Measurements from ENCODE around the gene DYNLL1.
"Not testable (repeated sequence)": the region's sequence is repeated elsewhere in the genome, so short reads cannot be mapped to it uniquely, and the experiment has no call there.

The DYNLL1 gene

DNA sequence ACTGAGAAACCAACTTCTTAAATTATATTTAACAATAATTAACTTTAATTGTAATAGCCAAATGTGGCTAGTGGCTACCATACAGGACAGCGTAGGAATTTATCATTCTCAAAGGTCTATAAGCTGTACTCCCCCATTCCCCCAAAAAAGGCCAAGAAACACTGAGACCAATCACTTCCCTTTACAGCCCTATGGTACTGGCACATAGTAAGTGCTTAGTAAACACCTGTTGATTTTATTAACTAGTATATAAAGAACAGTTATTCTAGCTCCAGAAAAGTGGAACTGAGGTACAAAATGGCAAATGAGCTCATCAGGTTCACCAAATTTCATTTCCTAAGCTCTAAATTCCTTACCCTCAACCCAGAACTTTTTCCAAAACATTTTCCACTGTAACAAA, 20.3 kb upstream of the DYNLL1 start:
- DNase-seq, result no peak

DNA sequence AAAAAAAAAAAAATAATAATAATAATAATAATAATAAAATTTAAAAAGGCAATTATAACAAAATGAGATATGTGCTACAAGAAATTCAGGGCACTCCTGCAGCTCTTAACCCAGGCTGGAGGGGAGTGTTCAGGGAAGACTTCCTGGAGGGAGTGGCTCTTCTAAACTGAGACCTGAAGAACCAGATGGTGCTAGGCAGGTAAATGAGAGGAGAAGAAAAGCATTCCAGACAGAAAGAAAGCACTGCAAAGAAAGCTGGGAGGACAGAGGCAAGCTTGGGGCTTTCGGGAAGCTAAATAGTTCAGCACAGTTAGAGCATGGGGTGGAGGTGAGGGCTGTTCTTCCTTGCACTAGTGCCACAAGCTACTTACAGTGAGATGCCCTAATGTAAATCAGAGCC, 16.5 kb upstream of the DYNLL1 start:
- no peak for DNase-seq

DNA sequence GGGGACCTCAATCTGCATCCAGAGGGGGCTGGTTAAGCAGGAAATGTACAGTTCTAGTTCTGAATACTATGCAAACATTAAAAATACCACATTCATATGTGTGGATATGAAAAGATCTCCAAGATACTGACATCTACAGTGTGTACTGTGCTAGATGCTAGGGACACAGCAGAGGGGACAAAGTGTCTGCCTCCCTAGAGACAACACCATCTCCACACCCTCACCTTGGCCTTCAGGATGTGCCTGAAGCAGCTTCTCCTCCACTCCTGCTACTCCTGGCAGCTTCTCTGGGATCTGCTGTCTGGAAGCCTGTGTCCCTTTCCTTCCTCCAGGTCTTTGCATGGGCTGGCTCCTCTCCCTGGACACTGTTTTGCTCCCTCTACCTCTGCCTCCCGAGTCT, 15.7 kb upstream of the DYNLL1 start:
- no peak for DNase-seq

DNA sequence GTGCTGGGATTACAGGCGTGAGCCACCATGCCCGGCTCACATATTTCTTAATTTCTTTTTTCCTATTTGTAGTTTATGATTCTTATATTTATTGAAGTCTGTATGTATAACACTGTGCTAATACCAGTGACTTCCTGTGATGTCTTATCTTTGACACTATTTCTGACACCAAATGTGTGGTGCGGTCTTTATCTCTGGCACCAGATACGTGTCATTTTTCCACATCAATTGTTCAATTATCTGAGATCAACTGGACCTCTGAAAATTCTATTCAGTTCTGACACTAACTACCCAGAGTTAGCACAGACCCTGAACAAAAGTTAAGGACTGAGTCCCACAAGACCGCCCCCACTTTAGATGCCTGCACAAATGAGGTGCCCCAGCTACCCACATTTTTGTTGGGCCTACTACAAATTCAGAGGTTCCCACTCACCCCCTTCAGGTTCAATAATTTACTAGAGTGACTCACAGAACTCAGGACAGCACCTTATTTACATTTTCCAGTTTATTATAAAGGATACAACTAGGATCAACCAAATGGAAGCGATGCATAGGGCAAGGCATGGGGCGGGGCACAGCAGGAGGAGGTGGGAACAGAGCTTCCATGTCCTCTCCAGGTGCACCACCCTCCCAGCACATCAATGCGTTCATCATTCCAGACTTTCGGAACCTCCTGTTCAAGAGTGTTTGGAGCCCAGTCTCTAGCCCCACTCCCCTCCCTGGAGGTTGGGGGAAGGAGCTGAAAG, 14.7 kb upstream of the DYNLL1 start:
- no peak for DNase-seq

DNA sequence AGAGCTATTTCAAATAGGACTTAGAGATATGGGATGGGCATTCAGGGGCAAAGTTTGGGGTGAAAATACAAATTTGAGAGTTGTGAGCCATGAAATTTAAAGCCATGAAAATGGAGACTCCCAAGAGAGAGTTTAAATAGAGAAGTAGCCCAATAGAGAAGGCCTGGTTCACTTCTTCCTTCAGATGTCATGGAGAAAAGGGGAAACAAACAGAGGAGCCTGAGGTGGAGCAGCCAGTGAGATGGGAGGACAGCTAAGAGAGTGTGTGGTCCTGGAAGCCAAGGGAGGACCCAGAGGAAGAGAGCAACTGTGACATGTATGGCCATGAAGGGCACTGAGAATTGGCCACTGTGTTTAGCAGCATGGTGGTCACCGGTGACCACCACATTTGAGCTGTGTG, 12.3 kb upstream of the DYNLL1 start:
- DNase-seq, result no peak

DNA sequence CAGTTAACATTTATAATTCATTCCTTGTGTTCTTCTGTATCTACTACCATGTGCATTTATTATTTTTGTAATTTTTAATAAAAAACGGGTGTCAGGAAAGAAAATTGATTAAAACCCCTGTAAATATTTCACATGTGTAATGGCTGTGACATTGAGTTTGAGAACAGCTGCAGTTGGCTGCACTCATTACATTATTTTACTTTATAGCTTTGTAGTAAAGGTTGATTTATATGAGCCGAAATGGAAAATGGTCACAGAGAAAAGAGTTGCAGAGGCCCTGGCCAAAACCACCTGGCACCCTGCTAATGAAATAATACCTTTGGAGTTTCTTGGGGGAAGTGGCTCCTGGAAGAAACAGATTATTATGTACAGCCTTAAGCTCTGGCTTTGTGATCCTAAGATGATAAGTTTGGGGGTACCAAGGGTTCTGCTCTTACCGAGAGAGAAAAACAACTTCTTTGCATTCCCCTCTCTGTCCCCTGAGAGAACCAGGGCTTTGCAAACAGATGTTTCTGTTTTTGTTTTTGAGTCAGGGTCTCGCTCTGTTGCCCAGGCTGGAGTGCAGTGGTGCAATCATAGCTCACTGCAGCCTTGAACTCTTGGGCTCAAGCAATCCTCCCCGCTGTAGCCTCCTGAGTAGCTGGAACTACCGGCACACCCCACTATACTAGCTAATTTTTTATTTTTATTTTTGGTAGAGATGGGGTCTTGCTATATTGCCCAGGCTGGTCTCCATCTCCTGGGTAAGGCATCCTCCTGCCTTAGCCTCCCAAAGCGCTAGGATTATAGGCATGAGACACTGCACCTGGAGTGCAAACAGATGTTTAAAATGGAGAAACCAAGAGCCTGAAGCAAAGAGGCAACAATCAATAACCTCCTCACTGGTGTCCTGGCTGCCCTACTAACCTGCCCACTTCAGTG, 9.7 kb upstream of the DYNLL1 start:
- no peak for DNase-seq

DNA sequence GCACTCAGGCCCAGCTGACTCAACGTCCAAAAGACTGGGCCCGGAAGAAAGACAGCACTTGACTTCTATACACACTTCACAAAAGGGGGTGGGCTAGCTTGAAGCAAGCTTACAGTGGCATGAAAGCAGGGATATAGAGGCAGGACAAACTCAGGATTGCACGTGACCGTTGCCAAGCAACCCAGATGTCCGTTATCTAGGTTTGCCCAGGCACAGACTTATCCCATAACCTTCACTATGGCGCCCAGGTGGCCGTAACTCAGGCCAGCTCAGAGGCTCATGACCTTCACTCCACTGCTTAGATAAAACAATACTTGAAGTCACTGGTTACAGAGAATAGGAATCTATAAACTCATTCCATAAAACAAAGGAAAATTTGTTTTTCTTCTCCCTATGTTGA, 8.4 kb upstream of the DYNLL1 start:
- DNase-seq, result not testable (repeated sequence)

DNA sequence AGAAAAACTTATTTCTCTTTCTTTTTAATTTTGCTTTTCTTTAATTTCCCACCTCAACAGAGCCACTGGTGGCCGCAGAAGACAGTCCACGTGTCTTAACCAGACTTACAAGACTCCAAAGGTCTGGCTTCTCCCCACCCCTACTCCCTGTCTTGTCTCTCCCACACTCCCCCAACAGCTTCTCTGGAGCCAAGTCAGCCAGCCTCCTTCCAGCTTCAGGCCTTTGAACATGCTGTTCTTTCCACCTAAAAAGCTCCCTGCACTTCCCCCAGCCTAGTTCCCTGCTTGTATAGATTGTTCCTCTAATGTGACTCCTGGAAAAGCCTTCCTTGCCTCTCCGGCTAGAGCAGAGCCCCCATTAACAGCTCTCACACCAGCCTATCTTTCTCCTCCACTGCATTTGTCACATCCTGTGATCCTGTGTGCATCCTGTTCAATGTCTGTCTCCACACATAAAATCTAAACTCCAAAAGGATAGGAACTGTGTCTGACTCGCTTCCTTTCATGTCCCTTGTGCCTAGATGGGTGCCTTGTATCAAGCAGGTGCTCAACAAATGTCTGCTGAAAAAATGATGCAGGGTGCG, 7.8 kb upstream of the DYNLL1 start:
- no peak for DNase-seq

DNA sequence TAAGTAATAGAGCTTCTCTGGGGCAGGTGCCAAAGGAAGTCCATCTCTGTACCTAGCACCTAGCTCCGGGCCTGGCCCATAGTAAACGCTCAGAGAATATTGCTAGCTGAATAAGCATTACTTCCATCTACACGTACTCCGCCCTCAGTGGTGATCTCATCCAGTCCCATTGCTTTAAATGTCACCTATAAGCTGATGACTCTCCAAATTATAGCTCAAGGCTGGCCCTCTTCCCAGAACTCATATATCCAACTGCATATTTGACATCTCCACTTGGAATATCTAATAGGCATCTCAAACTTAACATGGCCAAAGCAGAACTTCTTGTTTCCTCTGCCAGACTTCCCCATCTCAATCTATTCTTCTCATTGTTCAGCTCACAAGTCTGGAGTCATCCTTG, 6.9 kb upstream of the DYNLL1 start:
- DNase-seq, result peak; percentile 53

DNA sequence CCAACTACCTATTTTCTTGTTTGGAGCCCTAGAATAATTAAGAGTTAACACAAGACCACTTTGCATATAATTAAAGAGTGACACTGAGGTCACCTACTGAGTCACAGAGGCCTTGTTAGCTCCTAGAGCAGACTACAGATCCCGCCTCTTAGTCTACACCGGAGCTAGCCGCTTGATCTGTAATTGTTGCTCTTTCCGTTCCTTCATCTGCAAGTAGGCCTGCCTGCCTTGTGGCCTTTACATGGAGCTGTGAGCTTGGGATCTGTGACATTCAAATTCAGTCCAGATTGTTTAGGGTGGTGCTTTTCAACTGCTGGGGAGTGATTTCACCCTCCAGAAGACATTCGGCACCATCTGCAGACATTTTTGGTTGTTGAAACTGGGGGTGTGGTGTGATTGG, 5.6 kb upstream of the DYNLL1 start:
- DNase-seq, result no peak

DNA sequence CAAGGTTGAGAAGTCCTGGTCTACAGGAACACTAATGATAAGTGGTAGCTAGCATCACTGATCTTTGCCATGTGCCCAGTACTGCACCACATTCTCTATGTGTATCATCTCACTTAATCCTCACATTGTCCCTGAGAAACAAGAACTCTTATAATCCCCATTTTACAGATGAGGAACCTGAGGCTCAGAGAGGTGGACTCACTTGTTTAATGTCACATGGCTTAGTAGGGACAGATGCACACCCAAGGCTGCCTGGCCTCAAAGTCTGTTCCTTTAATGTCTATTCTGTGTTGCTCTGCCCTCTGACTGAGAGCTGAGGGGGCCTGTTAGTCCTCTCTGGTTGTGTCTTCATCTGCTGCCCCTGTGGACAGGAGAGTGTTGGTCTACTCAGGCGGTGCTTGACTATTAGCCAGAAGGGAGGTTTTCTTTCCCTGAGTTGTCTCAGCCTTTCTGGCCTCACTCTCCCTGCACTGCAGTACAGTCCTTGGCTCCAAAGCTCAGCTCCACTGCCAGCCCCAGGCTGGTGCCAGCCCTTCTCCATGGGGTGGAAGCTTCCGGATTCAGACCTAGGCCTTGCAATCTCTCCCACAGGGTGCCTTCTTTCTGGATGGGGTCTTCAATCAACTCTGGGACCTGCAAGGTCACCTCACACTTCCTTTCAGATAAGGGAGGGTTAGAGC, 4.9 kb upstream of the DYNLL1 start:
- no peak for DNase-seq

DNA sequence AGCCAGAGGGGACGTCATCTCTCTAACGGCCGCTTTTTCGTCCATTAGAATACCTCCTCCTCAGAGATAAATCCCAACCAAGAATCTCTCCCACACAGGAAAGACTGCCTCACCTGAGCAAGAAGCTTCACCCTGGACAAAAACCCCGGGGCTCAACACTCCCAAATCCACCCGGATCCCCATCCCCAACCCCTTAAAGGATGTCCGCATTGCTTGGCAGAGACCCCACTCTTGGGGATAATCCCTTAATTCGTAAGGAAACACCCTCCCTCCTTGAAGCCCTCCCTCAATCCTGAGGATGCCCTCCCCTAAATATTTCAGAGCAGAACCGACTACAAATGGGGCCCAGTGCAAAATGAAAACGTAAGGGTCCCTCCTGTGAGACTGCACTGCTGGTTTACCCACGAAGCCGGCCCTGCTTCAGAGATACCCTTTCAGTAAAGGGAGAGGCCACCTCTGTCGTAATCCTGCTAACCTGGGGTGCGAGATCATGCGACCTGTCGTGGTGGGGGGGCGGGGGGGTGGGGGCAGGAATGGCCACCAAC, 655 bp upstream of the DYNLL1 start:
- no peak for DNase-seq

DNA sequence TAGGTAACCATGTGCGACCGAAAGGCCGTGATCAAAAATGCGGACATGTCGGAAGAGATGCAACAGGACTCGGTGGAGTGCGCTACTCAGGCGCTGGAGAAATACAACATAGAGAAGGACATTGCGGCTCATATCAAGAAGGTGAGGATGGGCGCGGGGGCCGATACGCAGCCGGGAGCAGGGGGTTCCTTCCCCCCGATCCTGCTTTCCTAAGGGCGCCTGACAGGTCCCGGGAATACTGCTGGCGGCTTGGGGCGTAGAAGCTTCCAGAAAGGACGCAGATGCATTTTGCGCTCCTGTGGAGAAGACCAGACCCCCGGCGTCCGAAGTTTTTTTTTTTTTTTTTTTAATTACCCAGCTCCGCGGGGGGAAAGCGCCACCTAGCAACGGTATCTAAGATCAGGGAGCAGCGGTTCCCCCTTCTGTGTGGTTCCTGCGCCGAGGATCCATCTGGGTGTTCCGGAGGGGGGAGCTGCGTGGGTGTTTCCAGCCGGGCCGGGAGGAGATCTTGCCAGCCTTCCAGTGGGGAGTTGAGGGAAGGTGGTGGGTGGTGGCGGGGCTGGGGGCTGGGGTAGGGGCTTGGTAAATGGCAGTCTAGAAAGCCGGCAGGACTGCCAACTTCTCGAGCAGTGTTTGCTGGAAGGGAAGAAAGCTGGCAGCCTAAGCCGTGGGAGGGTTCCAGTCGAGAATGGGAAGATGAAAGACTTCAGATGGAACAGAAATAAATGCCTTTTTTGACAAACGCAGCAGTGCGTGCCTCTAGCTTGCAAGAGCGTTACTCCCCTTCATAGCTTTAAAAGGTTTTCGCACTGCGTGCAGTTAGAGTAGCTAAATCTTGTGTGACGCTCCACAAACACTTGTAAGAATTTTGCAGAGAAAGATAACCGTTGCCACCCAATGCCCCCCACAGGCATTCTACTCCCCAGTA, 764 bp downstream of the DYNLL1 start:
- peak; percentile 40 for DNase-seq

DNA sequence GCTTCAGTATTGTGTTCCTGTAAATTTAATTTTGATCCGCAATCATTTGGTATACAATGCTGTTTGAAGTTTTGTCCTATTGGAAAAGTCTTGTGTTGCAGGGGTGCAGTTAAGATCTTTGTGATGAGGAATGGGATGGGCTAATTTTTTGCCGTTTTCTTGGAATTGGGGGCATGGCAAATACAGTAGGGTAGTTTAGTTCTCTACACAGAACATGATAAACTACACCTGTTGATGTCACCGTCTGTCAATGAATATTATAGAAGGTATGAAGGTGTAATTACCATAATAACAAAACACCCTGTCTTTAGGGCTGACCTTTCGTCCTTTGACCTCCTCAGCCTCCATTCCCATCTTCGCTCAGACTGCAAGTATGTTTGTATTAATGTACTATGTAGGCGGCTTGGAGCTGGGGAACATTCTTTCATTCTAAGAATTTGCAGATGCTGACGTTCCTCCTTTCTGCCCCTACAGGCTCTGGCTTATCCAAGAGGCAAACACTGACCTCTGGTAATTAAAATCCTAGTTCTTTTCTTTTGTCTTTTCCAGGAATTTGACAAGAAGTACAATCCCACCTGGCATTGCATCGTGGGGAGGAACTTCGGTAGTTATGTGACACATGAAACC, 1.7 kb downstream of the DYNLL1 start:
- no peak for DNase-seq

DNA sequence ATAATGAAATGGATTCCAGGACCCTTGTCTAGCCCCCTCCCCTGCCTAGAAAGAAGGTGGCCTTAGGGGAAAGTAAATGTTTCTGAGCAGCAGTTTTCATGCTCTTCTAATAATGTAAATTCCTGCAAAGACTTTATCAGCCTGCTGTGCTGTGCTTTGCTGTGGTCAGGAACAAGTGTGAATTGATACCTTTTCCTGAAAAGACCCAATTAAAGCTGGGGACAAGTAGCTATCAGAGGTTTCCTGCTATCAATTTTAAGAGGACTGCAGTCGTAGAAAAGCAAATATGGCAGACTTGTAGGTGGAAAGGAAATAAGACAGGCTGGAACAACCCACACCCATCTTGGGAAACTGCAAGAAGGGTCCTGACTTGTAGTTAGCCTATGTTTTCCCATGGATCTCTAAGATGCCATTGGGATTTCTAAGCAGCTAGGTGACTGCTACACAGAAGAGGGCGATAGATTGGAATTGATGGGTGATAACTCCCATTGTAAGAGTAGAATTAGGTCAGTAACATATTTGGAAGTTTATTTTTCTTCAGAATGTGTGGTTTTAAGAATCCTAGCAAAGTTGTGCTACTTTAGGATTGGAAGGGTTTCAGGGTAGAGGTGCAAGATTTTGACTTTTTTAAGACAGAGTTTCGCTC, 3.1 kb downstream of the DYNLL1 start:
- no peak for DNase-seq

DNA sequence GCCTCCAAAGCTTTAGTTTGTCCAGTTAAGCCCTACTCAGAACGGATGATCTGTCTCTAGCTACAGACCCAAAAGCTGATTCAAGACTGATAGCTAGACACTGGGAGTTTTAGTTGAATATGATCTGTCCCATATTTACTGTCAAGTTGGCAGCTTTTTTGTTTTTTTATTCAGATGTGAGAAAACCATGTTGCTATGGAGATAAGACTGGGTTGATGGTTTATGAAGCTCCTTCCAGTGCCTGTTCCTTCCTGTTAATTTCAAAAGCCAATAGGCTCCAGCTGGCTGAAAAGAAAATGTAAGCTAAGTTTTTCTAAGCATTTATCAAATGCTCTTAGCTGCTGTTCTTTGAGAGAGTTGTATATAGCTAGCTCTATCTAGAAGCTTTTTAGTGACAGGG, 4.7 kb downstream of the DYNLL1 start:
- DNase-seq, result no peak

DNA sequence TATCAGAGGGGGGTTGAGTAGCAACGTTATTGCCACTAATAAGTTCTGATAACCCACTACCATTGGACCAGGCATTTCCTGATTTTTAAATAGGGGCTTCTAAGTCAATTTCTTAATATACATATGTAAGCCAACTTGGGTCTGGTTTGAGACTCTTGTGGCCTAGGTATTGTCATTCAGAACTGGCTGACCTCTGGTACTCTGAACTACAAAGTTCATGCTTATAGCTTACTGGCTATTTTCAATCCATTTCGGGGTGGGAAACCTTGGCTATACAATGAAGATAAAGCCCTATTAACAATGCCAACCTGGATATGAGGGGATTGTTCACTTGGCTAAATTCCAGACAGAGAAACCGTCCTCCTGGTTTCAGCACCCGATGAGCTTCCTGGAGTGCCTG, 8.7 kb downstream of the DYNLL1 start:
- no peak for DNase-seq

DNA sequence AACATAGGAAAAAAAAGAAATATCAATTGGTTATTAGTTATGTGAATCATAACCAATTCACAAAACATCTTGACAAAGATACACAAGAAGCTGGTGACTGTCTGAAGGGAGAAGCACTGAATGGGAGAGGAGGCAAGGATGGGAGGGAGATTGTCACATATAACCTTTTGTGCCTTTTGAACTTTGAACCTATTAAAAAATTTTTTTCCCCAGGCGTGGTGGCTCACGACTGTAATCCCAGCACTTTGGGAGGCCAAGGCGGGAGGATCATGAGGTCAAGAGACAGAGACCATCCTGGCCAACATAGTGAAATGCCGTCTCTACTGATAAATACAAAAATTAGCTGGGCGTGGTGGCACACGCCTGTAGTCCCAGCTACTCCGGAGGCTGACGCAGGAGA, 12.6 kb downstream of the DYNLL1 start:
- no peak for DNase-seq

DNA sequence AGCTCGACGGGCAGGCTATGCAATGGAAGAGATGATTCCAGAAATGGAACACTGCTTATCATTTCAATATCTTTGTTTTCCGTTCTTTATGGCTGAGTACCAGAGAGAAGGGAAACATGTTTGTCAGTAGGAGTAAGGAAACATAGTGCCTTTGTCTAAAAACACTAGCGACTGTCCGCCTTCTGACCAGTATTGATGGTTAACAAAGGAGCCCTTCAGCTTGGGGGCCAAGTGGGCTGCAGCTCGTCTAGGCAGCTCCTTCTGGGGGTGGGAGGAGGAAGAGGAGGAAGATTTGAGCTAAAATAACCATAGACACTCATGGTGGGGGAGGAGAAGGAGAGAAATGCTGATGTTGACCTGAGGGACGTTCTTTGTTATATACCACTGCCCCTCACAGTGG, 18.1 kb downstream of the DYNLL1 start:
- DNase-seq, result no peak

DNA sequence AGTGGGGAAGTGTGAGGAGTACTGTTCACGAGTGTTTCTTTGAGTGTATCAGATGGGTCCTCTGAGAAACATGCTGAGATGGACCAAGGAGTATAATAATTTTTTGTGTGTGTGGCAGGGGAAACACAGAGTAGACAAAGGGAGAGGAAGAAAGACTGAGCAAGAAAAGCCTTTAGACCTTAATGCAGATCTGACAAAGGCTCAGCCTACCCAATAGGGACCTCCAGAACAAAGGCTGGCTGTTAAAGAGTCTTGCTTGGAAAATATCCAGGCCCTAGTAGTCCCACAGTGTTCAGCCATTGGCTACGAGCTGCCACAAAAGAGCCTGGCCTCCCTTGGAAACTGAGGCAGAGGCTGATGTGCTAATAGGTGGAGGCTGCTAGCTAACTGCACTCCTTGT, 19.6 kb downstream of the DYNLL1 start:
- DNase-seq, result no peak

DNA sequence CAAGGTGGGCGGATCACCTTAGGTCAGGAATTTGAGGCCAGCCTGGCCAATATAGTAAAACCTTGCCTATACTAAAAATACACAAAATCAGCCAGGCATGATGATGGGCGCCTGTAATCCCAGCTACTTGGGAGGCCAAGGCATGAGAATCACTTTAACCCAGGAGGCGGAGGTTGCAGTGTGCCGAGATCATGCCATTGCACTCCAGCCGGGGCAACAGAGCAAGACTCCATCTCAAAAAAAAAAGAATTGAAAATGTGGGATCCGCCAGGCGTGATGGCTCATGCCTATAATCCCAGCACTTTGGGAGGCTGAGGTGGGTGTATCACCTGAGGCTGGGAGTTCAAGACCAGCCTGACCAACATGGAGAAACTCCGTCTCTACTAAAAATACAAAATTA, 23.4 kb downstream of the DYNLL1 start:
- not testable (repeated sequence) for DNase-seq

All from fibroblast of skin of right quadriceps (primary cell).